G401 (cell line): ENCODE results near the gene PSRC1. TPM values are rescaled to one million over a fixed set of nuclear protein-coding genes. Genes with fewer than 3 reads are reported as not detected.
"Not testable (repeated sequence)": the region's sequence is repeated elsewhere in the genome, so short reads cannot be mapped to it uniquely, and the experiment has no call there.

Source experiments
- DNase-seq: peaks from one replicate; pipeline ENCODE4 v3.0.0-alpha.2; 2015; ENCODE audit warnings: low spot score
- in situ Hi-C: cut with HindIII; loops from 2 replicates; pipeline ENCODE4 v1.10.0; 2016; ENCODE audit warnings: low sequenced_read_pairs, mixed read lengths
- total RNA-seq: library from RNA; depleted of rRNA; stranded (reverse); fragments of >200 nt; shearing (Covaris generic); gene quantifications from 2 replicates; pipeline ENCODE4 v1.2.3, GENCODE V29; 2014; rRNA removed

Gene PSRC1
- total RNA-seq: 46.8 and 58.2 TPM in 2 replicates

DNA sequence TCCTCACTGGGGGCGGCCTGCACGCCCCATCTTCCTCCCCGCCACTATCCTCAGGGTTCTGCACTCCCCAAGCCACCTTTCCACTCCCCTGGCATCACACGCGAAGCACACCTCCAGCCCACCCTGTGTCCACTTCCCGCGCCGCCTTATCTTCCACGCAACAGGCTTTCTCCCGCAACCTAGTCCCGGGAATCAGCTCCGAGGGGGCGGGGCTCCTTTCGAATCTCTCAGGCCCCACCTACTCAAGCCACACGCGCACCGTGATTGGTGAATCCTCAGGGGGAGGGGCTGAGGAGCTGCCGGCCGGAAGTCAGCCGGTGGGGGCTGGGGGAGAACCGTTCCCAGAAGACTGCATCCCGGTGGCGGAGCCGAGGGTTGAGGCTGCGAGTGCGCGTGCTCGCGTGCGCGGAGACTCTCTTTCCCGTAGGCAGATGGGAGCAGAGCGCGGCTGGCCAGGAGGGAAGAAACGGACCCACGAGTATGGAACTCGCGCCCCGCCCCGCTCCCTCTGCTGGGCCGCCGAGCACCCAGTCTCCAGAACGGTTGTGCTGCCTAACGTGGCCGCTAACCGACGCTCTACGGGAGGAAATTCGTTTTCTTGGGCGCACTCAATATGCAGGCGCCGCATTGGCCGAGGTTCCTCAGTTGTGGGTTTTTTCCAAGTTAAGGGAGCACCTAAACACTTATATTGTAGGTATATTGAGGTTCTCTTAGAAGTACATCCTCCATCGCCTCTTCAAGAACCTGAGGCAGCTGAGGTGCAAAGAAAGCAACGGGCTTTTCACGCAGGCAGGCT lies at the start of gene PSRC1:
TSS of gene PSRC1 (minus strand) at position 194 of the 796 bp plus-strand sequence.
- in situ Hi-C loops: no loop called here
- DNase-seq: peak; percentile 99

DNA sequence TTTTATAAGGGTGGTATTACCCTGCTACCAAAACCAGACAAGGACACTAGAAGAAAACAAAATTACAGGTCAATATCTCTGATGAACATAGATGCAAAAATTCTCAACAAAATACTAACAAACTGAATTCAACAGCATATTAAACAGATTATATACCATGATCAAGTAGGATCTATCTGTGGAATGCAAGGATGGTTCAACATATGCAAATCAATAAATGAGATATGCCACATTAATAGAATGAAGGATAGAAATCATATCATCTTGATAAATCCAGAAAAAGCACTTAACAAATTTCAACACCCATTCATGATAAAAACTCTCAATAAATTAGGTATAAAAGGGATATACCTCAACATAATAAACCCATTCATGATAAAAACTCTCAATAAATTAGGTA lies 48.2 kb upstream of the PSRC1 start:
- no peak for DNase-seq
- in situ Hi-C loops: no loop called here

DNA sequence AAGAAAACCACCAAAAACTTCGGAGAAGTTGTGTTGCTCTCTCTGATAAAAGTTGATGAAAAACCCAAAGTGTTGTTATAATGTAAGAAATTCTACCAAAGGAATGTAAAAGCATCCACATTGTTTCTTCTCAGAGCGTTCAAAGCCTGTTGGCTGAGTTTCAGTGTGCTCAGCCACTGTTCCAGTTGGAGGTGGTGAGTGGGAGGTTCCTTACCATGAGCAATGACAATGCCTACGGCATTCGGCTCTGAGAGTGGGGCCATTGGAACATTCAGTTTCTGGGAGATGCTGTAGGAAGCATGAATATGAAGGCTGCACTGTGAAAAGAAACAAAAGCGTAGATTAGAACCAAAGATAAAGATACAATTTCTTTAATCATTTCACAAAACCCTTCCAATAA lies 44.3 kb upstream of the PSRC1 start:
- in situ Hi-C loops: no loop called here
- no peak for DNase-seq

DNA sequence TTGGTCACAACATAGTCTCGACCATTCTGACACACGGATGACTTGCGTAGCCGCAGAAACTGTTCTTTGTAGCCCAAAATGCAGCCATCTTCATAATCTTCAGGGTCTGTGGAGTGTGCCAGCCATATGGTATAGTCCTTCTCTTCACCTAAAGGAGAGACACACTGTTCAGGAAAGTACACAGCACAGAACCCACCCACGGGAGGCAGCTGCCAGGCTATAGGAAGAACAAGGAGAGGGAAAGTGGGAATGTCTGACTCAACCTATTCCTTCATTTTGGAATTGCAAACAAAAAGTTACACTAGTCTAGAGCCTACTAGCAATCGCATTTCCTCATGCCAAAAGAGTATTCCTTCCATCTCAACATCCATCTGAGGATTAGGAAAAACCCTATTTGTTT lies 40.0 kb upstream of the PSRC1 start:
- DNase-seq: no peak
- in situ Hi-C loops: no loop called here

DNA sequence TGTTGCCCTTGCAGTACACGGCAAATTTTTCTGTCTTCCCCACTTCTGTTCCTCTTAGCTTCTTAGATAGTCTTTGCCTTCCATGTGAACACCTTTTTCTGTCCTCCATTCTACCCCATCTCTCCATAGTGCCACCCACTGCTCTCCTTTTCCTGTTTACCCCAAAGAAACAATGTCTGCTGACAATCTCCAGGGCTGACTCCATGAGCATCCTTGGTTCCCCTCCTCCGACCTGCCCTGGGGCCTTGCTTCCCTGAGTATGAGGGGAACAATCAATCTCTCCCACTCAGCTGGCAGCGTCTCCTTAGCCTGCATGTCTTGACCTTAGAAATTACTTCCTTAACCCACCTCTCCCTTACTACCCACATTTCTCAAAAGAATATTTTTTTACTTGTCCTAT lies 36.2 kb upstream of the PSRC1 start:
- no peak for DNase-seq
- in situ Hi-C loops: no loop called here

DNA sequence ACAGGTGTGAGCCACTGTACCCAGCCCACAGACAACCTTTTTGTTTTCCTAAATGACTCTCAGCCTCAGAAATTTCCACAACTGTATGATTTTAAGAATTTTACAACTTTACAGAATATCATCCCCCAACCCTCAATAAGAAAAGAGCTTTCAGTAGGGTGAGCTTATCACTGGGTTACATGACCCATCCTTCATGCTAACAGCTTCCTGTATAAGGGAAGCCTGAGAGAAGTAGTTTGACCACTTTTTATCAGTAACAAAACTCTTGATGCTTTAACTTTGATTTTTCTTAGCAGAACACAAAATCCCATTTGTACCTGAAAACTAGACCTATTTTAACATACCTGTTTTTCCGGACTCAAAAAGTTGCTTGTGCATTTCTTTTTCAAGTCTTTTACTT lies 33.6 kb upstream of the PSRC1 start:
- no peak for DNase-seq
- in situ Hi-C loops: no loop called here

DNA sequence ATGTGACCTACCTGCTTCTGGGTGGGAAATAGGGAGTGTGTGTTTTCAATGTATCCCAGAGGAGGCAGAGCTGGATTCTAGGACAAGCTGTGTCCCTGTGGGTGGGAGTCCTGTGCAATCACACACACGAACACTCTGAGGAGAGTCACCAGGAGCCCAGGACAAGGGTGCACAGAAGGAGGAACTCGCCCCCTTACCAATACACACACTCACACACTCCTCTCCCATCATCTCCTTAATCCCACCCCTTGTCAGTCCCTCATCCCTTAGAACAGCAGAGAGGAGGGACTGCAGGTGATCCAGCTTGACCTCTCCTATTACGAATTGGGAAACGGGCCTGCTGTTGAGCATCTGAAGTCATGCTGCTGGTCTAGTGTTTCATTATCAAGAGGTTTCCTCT lies 32.3 kb upstream of the PSRC1 start:
- DNase-seq: no peak
- in situ Hi-C loops: no loop called here

DNA sequence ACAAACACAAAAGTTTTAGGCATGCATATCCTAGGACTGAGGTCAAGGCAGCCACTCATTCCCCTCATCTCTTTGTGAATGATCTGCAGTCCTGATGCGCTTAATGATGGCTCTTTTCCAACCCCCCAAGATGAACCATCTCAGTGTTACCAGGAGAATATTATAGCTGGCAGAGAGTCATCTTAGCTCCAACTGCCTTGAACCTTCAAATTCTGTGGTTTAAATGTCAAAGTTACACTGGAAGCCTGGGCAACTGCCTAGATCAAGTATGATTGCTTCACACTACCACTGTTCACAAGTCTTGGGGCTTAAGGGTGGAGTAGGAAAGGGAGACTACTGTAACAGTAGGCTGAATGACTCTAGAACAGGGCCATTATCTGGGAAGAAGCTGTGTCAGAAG lies 31.9 kb upstream of the PSRC1 start:
- in situ Hi-C loops: no loop called here
- DNase-seq: no peak

DNA sequence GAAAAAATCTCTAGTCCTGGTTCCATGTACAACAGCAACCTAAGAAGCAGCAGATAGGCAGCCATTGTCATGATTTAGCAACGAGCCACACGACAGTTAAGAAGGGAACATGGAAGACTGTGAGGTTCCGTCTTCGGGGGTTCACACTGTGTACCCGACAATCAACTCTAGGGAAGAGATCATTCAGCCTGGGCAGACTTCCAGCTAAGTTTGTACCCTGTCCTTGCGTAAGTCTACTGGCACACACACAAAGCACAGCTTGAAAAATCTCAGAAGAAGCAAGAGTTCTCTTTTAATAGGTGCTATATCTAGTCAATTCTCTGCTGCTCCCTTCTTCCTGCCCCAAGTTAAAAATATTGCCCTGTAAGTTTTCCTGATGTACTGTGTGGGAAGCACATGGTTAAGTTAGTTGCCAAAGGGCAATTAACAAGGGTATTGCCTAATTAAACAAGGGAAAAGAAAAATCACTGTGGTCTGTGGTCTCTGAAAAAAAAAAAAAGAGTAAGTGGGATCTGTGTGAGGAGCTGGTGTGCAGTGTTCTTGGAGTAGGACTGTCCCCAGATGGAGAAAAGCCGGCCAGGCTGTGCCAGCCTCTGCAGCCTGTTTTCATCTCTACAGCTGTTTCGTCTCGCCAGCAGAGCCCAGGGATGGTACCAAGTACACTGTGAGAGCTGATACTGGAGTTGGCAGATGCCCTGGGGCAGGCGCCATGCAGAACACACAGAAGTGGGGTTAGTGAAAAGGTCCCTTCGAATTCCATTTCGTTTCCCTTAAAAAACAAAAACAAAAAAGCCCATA lies 30.2 kb upstream of the PSRC1 start:
- in situ Hi-C loops: no loop called here
- DNase-seq: peak; percentile 11

DNA sequence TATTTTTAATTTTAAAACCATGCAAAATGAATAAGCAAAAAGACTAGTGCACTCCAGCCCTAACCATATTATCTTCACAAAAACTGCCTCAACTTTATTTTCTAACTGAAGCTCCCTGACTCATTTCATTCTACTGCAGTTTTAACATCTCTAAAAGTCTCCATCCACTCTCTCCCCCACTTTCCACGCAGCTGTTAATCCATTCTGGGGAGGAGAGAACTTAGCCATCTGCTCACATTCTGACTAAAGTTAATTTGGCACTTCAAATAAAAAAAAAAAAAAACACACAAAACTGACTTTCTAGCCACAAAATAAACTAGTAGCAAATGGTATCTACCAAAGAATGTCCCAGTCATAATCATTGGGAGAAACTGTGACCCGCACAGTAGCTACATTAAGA lies 29.3 kb upstream of the PSRC1 start:
- DNase-seq: no peak
- in situ Hi-C loops: no loop called here

DNA sequence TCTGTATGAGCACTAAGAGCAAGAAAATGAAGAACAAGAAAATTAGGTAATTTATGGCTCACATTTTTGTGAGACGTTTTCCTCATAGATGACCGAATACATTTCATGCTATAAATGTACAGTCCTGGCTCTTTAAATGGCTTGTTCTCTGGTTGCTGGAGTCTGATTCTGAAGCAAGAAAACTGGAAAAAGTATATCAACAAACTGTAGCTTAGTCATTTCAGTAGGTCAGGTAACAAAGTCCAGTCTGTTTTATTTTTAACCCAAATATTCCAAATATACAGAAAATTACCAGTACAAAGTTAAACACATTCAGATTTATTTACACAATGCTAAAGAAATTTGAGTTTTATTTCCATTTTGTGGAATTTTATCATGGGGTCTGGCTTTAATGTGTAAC lies 26.4 kb upstream of the PSRC1 start:
- in situ Hi-C loops: no loop called here
- DNase-seq: no peak

DNA sequence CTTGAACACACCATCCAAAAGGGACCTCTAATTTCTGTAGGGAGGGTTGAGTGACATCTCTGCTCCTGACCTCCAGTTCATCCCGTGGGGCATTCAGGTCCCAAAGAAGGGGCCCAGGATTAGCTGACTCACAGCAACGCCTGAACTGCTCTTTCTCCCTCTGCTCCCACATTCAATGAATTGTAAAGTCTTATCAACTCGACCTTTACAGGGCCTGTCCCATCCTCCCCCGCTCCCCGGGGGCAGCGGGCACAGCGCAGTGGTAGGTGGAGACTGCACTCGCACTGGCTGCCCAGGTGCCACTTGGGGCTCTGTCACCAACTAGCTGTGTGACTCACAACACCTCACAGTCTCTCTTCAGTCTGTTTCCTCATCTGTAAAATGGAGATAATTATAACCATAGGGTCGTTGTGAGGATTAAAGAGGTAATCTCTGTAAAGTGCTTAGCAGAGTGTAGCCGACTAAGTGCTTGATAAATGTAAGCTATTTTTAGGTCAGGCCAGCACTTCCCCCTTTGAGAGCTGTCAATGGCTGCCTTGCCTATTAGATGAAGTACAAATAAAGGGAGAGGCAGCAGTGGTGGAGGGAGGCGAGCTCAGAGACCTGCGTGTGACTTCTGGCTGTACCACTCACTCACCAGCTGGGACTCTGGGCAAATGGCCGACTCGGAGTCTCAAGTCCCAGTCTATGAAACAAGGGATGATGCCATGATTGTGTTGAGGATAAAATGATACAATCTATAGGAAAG lies 24.5 kb upstream of the PSRC1 start:
- DNase-seq: peak; percentile 34

DNA sequence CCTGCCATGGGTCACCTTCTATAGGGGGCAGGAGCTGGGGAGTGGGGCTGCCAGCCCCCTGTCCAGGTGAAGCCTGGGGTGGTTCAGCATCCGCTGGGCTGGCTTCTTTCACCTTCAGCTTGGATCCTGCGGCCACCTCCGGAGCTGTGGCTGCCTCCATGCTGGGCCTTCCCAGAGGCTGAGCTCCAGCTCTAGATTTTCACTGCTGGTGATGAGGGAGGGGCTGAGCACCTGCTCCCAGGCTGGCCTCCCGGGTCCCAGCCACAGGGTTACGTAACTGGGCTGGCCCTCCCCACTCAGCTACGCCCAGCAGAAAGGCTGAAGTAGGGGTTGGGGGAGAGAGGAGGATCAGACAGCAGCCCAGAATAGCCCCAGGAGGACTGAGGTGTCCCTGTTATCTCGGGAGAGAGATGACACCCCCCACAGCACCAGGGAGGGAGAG lies 23.9 kb upstream of the PSRC1 start, which contains the start of gene MYBPHL:
TSS of gene MYBPHL (minus strand) at position 180 of the 442 bp plus-strand sequence. CDS start at position 160, 20 bp downstream.
- no peak for DNase-seq
- in situ Hi-C loops: no loop called here

More for the DNA sequence above, 24.5 kb upstream of the PSRC1 start:
- in situ Hi-C loops: no loop called here

DNA sequence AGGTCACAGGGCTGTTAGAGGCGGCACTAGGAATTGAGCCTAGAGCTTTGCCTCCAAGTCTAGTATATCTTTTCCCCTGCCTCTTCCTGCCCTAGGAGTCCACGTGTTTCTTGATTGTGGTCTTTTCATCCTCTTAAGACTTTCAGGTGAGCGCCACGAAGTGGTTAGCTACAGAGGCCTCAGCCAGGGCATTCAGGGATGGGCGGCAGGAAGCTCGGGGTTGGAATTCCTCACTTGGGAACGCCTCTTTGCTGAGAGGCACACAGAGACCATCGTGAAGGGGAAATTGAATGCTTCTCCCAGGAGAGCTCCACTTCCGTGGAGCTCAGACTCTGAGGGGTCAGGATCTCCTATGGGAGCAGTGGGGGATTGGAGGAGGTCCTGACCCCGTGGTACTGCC lies 23.0 kb upstream of the PSRC1 start:
- in situ Hi-C loops, DNase-seq: not testable (repeated sequence)

DNA sequence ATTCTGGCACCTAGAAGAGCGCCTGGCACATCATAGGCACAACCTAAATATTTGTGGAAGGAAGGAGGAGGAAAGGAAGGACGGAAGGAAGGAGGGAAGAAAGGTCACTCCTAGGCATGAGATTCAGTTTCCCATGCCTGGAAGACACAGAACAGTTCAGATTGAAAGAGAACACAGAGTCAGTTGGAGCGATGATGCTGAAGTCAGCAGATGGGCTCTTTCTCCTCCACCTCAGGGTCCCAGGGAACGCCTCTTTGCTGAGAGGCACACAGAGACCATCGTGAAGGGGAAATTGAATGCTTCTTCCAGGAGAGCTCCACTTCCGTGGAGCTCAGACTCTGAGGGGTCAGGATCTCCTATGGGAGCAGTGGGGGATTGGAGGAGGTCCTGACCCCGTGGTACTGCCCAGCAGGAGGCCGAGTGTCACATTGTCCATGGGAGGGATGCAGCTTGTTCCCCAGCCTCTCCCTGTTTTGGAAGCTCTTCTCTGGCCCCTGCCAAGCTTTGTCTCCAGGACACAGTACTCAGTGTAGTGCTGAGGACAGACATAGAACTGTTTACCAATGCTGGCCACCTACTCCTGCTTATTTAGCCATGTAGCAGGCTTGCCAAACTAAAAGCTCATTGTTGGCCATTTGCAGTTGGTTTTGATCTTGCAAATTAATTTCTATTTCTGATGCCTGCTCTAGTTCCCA lies 21.4 kb upstream of the PSRC1 start:
- in situ Hi-C loops: no loop called here
- peak; percentile 35 for DNase-seq

DNA sequence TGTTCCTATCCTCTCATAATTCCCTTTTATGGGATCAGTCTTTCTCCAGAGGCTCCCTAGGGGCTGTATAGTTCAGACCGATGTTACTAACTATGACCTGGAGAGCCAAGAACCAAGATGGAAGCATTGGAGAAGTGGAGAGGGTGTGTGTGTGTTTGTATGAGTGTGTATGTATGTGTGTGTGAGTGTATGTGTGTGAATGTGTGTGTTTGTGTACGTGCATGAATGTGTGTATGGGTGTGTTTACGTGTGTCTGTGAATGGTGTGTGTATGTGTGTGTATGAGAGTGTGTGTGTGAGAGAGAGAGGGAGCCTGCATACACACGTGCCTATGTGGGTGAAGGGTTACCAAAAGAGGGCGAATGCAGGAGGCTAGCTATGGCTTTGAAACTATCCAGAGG lies 18.9 kb upstream of the PSRC1 start:
- in situ Hi-C loops: no loop called here
- DNase-seq: no peak

DNA sequence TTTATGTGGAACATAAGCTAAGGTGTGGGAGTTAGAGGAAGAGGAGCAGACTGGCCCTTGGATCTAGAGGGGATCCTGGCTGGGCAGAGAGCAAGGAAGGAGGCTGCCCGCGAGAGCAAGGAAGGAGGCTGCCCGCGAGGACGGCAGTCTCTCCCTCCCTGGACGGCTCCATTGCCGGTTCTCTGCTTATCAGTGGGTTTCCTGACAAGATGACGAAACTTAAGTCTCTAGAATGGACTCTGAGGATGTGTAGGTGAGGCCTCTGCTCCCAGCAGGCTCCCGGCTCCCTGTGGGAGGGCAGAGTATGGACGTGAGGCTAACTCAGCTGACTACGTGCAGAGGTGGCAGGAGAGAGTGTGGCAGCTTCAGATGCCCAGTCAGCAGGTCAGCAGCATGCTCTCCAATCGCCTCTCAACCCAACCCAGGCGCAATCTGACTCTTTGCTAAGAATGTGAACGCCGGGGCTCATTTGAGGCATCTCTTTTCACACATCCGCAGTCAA lies 17.8 kb upstream of the PSRC1 start:
- DNase-seq: no peak
- in situ Hi-C loops: no loop called here

DNA sequence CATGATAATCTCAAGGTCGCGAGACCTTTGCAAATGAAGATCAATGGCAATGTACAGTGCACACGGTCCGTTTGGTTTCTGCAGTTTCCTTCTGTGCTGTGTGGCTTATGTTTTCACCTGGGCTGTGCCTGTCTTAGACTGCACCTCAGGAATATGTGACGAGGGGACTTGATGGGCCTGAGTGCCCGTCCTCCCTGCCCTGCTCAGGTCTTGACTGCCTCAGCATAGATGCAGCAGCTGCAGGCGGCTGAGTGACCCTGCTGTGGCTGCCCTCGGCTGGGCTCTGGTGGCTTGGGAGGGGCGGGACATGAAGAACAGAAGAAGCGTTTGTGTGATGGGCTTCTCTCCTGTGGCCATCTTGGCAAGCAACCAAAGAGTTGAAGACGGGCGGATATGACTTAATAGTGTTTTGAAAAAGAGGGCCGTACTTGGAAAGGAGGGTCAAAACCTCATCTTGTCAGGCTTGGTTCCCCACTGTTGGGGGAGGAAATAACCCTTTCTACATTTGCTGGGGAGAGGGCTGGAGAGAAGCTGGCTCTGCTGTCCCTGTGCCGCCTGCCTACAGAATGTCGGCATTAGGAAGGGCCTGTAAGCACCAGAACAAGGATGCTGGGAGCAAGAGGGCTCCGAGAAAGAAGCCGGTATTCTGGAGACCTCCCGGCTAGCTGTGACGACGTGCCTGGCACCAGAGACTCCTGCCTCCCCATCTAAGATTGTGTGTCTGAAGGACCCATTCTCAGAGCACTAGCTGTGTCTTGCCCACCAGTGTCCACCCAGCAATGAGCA lies 16.8 kb upstream of the PSRC1 start:
- peak; percentile 31 for DNase-seq
- in situ Hi-C loops: no loop called here
